Stimulated activated CD8-positive, alpha-beta memory T cell treated with anti-CD3 and anti-CD28 coated beads, Interleukin-12 subunit alpha, Interleukin-12 subunit beta, amount 100 ng/mL, for 4 hours (primary cell): ENCODE data around the gene PTPRC.

Experiments
- DNase-seq: peaks from one replicate; pipeline ENCODE4 v3.0.0-alpha.2; 2020; ENCODE audit warnings: low read depth

Gene PTPRC

GRCh38 chr1:198620951-198621824 lies 17.7 kb upstream of the PTPRC start:
- peak; percentile 48 for DNase-seq

DNA sequence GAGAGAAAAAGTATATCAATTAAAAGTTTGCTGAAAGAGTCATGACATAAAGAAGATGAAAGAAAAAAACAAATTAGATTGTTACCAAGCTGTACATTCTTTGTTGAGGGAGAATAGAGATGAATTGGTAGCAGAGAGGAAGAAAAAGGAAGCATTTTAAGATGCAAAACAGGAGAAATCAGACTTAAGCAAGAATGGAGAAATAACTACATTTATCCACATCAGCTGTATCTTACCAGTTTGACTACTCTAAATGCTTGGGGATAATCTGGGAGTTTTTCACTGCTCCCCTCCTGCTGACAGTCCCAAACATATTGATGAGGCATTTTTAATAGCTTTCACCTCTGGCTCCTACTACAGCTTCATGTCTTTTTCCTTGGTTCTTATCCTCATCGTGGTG lies 16.8 kb upstream of the PTPRC start:
- no peak for DNase-seq

DNA sequence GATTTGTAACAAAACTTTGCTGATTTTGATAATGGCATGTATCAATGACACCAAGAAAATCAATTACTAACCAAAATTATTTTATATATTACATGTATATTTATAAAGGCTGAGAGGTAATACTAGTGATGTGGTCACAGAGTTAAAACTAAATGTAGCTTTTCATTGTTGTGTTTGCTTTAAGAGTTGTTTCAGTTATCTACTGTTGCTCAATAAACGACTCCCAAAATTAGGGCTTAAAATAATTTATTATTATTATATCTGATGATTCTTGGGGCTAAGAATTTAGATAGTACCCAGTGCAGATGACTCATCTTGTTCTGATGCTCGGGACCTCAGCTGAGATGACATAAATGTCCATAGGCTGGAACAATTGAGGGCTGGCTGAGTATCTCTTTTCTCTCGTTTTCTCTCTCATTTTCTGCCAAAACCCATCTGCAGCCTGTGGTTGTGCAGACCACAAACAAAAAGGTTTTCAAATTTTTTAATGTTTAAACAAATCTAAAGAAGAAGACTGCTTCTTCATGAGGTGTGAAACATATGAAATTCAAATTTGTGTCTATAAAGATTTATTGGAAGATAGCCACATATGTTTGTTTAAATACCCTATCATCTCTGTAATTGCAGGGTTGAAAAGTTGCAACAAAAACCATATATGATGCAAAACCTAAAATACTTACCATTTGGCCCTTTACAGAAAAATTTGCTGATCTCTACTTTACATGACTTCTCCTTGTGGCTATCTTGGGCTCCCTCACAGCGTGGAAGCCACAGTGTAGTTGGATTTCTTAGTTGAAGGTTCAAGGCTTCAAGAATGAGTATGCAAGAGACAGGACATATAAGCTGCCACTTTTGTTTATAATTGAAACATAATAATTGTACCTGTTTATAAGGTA lies 14.8 kb upstream of the PTPRC start:
- no peak for DNase-seq

DNA sequence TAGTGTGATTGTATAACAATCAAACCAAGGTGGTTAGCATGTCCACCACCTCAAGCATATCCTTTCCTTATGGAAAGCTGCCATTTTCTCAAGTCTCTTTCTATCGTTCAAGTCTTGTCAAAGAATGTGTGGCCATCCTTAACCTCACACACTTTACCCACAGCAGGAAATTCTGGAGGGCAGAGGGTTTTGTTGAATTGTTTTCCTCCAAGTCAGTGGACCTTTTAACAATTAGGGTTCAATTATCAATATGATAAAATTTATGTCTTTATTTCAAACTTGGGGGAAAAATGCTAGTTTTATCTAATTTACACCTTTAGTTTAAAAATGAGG lies 14.2 kb upstream of the PTPRC start:
- no peak for DNase-seq

GRCh38 chr1:198627436-198628066 lies 11.3 kb upstream of the PTPRC start:
- DNase-seq = no peak

DNA sequence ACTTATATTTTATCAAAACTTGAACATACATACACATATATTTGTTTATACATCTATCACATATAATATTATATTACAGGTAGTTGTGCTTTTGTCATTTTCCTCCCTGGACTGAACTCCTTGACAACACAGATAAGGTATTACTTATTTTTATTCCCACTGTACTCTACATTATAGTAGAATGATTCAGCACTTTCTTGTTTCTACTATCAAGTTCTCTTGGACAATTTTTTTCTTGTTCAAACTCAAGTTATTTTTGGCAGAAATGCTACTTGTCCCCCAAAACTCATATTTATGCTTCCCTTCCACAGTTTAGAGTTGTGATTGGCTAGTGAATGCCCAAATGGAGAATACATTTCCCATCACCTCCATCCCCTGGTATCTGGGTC lies 10.8 kb upstream of the PTPRC start:
- no peak for DNase-seq

GRCh38 chr1:198629610-198630009 lies 9.2 kb upstream of the PTPRC start:
- no peak for DNase-seq

DNA sequence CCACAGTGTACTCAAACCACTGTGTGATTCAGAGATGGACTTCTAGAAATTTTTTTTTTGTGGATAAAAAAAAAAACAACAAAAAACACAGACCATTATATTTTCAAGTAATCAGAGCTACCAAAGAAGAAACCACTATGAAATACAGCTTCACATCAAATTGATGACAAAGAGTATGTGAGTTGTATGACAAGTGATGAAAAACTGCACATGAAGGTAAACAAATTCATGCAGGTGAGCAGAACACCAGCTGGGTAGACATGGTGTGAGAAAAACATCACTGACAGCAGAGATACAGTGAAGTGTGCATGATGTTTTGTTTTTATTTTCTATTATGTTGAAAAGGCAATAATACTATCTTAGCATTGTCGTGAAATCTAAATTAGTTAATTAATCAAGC lies 8.0 kb upstream of the PTPRC start:
- DNase-seq = no peak

- no peak for DNase-seq
These were observed 7.5 kb upstream of the PTPRC start for GRCh38 chr1:198631292-198631691.

GRCh38 chr1:198632007-198632406 lies 6.8 kb upstream of the PTPRC start:
- no peak for DNase-seq

- DNase-seq = no peak
These were observed 5.1 kb upstream of the PTPRC start for GRCh38 chr1:198633675-198634121.

DNA sequence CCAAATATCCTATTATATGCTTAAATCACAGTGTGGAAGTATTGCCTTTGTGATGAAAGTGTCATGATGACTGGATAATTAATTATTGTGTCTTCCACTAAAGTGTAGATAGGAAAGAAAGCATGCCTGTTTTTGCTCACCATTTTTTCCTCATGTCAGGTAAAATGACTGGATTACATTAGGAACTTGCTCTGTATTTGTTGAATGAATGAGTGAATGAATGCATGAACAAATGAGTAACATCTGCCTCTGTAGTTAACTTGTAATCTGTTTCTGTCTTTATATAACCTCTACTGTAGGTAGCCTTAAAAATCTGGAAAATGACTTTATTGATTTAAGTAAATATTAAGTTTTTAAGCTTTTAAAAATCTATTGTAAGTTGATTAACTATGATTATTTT lies 2.9 kb upstream of the PTPRC start:
- no peak for DNase-seq

GRCh38 chr1:198636391-198636790 lies 2.4 kb upstream of the PTPRC start:
- no peak for DNase-seq

GRCh38 chr1:198637157-198637556 lies 1.7 kb upstream of the PTPRC start:
- DNase-seq = no peak

DNA sequence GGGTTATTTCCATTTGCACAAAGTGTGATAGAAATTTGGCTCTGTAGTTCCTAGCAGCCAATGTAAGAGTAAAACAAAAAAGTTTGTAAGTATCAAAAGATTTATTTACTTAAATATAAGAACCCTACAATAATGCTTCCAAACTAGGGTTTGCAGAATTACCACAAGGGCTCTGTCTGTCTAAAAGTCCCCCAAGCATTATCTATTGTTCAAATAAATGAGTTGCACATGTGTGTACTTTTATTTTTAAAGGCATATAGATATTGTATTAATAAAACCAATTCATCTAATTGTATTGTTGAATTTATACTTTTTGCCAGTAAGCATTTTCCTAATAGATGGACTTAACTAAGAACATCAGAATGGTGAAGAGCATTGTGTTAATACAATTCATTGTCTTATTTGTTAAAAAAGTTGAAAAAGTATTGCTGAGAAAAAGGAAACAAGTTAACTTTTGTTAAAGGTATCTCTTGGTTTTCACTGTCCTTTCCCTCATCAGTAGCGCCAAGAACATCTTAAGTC lies 863 bp upstream of the PTPRC start:
- no peak for DNase-seq

- no peak for DNase-seq
These were observed 399 bp upstream of the PTPRC start for GRCh38 chr1:198638441-198638840.

DNA sequence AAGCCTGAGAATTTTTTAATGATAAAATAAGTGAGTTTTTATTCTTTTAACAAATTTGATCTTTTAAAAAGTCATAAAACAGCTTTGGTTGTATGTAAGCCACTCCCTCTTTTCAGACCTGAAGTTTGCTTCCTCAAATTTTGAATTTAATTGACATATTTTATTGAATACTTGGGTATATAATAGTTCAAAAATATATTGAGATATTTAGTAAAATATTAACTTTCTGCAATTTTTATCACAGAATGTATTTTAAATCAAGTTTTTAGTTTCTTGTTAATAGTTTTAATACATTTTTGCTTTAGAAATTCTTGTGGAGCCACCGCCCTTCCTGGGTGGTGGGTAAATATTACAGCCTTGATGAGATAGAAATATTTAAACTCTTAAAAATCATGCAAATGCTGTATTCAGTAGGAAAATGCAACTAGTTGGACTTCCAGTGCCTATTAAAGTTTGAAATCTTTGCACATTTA lies 867 bp downstream of the PTPRC start:
- no peak for DNase-seq

DNA sequence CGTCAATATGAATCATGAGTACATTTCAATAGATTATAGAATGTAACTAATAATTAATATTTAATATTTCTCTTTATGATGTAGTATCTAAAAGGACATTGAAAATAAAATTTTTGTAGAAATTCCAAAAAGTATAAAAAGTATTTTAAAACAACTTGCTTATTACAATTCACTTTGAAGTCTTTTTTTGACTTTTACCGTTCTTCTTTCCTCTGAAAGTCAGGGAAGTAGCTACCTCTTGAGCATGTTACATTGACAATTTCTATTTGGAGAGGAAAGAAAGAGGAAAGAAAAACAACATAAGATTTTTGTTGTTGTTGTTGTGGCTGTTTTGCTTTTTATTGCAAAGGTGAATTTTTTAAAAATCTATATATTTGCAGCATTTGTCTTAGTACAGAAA lies 1.3 kb downstream of the PTPRC start:
- no peak for DNase-seq

DNA sequence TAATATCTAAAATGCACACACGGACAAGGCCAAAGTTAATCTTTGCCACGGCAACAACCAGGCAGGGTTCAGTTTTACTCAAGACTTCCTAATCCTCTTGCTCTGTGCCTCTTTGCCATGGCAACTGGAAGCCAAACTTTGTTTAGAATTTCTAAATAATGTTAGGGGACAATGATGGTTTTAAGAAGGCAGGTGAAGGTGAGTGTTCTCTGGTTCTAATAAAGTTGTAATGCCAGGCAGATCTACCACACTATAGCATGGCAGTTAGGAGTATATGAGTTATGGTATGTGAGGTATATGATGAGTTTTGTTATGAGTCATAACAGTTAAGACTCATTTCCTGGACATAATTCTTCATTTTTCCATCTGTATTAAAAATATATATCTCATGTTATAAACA lies 2.7 kb downstream of the PTPRC start:
- DNase-seq = no peak

- no peak for DNase-seq
These were observed 3.3 kb downstream of the PTPRC start for GRCh38 chr1:198641966-198642668.

GRCh38 chr1:198642983-198643382 lies 4.1 kb downstream of the PTPRC start:
- DNase-seq = no peak

GRCh38 chr1:198643808-198644207 lies 5.0 kb downstream of the PTPRC start:
- no peak for DNase-seq
